Measurements from ENCODE around the gene TLL1.

- TF ChIP-seq POLR2AphosphoS5 (IDR thresholded peaks at IDR 0.05) (no peak), CTCF (IDR thresholded peaks at IDR 0.05) (no peak), EP300 (IDR thresholded peaks at IDR 0.05) (no peak)
Observed at GRCh38 chr4:165872461-165873297, at the start of gene TLL1.
